ENCODE data around the gene CNGA4. TPM values are rescaled to one million over a fixed set of nuclear protein-coding genes. Genes with fewer than 3 reads are reported as not detected.

Gene CNGA4, protein sequence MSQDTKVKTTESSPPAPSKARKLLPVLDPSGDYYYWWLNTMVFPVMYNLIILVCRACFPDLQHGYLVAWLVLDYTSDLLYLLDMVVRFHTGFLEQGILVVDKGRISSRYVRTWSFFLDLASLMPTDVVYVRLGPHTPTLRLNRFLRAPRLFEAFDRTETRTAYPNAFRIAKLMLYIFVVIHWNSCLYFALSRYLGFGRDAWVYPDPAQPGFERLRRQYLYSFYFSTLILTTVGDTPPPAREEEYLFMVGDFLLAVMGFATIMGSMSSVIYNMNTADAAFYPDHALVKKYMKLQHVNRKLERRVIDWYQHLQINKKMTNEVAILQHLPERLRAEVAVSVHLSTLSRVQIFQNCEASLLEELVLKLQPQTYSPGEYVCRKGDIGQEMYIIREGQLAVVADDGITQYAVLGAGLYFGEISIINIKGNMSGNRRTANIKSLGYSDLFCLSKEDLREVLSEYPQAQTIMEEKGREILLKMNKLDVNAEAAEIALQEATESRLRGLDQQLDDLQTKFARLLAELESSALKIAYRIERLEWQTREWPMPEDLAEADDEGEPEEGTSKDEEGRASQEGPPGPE
- under 1 TPM; 0.24 to 0.42 (median 0.30) TPM for polyA plus RNA-seq (ENCODE audit: insufficient read length in 3 of 3)
- long read RNA-seq, donor 1: 0 reads
- long read RNA-seq, donor 2: 0 reads
- long read RNA-seq, donor 3: 0 reads
- long read RNA-seq, donor 4: 0 reads
- long read RNA-seq, donor 5: 0 reads
- long read RNA-seq, donor 6: 0 reads
- long read RNA-seq, donor 7: 0 reads
- long read RNA-seq, donor 8: 0 reads
- long read RNA-seq, donor 9: 0 reads
- long read RNA-seq, donor 10: 0 reads
- long read RNA-seq, donor 11: 0 reads
- long read RNA-seq, donor 12: 0 reads
- long read RNA-seq, donor 13: 0 reads
- long read RNA-seq, donor 14: 0 reads
- long read RNA-seq, donor 15: 0 reads
- long read RNA-seq, donor 16: 0 reads

DNA sequence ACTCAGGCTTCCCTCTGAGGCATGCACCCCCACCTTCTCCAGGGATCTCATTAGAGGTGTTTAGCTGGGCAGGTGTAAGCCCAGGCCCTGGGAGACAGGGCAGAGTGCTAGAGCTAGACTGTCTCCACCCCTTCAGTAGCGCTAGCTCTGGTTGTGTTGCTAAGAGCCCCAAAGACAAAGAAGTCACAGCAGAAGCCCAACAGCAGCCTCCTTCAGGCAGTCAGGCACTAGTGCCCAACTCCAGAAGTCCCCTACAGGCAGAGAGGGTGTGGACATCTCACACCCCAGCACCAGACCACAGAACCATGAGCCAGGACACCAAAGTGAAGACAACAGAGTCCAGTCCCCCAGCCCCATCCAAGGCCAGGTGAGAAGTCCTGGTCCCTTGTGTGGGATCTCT lies at the start of gene CNGA4:
CNGA4 (plus strand) TSS at position 188 of the 400 bp plus-strand sequence; CDS start at position 306, 118 bp downstream.
- DNase-seq (ENCODE audit: extremely low read depth in 1 of 11, low read depth in 9 of 11, low spot score in 4 of 11): no peak

DNA sequence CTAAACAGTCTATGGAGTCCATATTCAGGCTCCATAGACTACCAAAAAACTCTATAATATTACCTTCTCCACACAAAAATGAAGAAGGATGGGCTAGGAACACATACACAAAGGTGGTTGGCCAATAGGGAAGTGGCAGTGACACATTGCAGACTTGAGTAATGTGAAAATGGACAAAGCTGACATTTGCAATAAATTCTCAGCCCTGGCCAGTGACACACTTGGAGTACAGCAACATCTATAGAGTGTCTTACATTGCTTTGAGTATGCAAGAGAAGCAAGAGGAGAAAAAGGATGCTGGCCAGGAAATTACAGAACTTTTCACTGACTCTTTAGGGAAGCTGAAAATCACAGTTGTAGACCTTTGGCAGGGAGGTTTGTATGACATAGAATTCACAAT lies 47.1 kb upstream of the CNGA4 start:
- no peak for DNase-seq (ENCODE audit: extremely low read depth in 1 of 11, low read depth in 9 of 11, low spot score in 4 of 11)

DNA sequence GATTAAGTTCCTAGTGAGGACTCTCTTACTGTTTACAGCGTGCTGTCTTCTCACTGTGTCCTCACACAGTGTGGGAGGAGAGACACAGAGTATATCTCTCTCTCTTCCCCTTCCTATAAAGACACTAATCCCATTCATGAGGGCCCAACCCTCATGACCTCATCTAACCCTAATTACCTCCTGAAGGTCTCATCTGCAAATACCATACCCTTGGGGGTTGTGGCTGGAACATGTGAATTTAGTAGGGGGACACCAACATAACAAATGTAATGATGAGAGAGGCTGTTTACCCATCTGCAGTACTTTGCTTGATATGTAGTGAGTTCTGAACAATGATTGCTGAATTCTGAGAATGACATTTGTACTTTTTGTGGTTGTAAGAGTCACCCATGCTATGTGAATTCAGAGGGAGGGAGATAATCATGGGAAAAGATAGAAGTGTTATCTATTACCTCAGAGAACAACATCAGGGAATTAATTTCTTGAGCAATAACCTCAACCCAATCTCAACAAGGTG lies 44.8 kb upstream of the CNGA4 start:
- no peak for DNase-seq (ENCODE audit: extremely low read depth in 1 of 11, low read depth in 9 of 11, low spot score in 4 of 11)

- no peak for DNase-seq (ENCODE audit: extremely low read depth in 1 of 11, low read depth in 9 of 11, low spot score in 4 of 11)
Observed at GRCh38 chr11:6196396-6196795, 42.5 kb upstream of the CNGA4 start.

GRCh38 chr11:6197466-6198200 lies 41.3 kb upstream of the CNGA4 start:
- DNase-seq (ENCODE audit: extremely low read depth in 1 of 11, low read depth in 9 of 11, low spot score in 4 of 11): no peak

DNA sequence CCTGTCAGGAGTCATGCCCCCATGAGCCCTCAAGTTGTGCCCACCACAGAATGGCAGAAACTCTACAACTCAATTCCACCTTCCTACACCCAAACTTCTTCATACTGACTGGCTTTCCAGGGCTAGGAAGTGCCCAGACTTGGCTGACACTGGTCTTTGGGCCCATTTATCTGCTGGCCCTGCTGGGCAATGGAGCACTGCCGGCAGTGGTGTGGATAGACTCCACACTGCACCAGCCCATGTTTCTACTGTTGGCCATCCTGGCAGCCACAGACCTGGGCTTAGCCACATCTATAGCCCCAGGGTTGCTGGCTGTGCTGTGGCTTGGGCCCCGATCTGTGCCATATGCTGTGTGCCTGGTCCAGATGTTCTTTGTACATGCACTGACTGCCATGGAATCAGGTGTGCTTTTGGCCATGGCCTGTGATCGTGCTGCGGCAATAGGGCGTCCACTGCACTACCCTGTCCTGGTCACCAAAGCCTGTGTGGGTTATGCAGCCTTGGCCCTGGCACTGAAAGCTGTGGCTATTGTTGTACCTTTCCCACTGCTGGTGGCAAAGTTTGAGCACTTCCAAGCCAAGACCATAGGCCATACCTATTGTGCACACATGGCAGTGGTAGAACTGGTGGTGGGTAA lies 39.6 kb upstream of the CNGA4 start, which contains the start of gene OR52W1:
OR52W1 (plus strand) TSS at position 51 of the 637 bp plus-strand sequence; CDS start at position 51, 0 bp downstream.
- no peak for DNase-seq (ENCODE audit: extremely low read depth in 1 of 11, low read depth in 9 of 11, low spot score in 4 of 11)

- no peak for DNase-seq (ENCODE audit: extremely low read depth in 1 of 11, low read depth in 9 of 11, low spot score in 4 of 11)
Observed at GRCh38 chr11:6200975-6201374, 37.9 kb upstream of the CNGA4 start.

DNA sequence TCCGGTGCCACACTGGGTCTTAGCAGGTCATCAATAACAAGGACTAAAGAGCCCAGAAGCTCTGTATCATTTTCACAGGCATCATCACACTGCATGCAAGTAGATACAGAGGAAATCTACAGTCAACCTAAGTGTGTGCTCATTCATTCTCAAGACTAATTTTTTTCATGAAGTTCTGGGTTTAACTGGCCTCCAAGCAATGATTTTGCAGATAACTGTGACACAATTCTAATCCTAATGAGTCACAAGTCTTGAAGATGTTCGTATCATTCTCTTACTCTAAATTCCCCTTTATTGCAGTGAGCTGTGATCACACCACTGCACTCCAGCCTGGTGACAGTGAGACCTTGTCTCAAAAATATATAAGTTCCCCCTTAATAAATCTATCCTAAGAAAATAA lies 37.4 kb upstream of the CNGA4 start:
- DNase-seq (ENCODE audit: extremely low read depth in 1 of 11, low read depth in 9 of 11, low spot score in 4 of 11): no peak

GRCh38 chr11:6202041-6202440 lies 36.8 kb upstream of the CNGA4 start:
- DNase-seq (ENCODE audit: extremely low read depth in 1 of 11, low read depth in 9 of 11, low spot score in 4 of 11): no peak

DNA sequence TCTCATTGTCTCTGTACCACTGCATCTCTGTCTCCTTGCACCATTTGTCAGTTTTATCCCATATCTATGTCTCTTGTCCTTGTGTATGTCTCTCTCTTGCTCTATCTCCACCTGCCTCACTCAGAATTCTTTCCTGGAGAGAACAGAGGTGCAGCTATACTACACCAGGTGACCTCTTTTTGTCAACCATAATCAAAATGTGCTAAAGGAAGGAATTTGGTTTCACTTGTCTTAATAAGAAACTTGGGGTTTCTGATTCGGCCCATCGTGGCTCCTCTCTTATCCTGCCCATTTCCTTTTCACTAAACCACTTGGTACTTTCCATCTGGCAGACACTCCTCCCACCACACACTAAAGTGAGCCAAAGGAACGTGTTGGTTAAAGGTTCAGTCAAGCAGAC lies 35.6 kb upstream of the CNGA4 start:
- no peak for DNase-seq (ENCODE audit: extremely low read depth in 1 of 11, low read depth in 9 of 11, low spot score in 4 of 11)

DNA sequence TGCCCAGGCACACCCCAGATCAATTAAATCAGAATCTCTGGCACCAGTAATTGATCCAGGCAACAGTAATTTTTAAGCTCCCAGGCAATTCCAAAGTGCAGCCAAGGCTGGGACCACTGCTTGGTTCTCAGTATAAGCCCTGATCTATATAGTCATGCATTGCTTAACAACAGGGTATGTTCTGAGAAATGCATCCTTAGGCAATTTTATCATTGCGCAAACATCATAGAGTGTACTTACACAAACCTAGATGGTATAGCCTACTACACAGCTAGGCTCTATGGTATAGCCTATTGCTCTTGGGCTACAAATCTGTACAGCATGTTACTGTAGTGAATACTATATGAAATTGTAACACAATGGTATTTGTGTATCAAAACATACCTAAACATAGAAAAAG lies 34.2 kb upstream of the CNGA4 start:
- no peak for DNase-seq (ENCODE audit: extremely low read depth in 1 of 11, low read depth in 9 of 11, low spot score in 4 of 11)

DNA sequence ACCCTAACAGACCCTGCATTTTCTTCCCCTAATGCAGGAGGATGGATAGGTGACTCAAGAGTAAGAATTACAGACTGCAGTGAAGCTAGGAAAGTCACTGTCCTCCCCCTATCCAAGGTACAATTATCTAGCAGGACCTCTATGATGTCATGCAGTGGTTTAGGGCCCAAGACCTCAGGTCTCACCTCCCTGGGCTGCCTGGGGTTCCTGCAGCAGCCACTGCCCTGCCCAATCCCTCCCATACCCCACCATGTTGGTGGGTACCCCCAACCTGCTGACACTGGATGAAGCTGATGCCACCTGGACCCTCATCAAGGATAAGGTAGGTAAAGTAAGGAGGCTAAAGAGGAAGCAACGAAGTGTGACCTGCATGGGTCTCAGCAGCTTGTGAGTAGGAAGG lies 33.5 kb upstream of the CNGA4 start, which contains the start of gene C11orf42:
C11orf42 (plus strand) TSS at position 192 of the 400 bp plus-strand sequence; CDS start at position 251, 59 bp downstream.
- DNase-seq (ENCODE audit: extremely low read depth in 1 of 11, low read depth in 9 of 11, low spot score in 4 of 11): no peak

GRCh38 chr11:6206456-6207180 lies 32.3 kb upstream of the CNGA4 start:
- DNase-seq (ENCODE audit: extremely low read depth in 1 of 11, low read depth in 9 of 11, low spot score in 4 of 11): no peak

GRCh38 chr11:6209801-6210200 lies 29.1 kb upstream of the CNGA4 start:
- no peak for DNase-seq (ENCODE audit: extremely low read depth in 1 of 11, low read depth in 9 of 11, low spot score in 4 of 11)

DNA sequence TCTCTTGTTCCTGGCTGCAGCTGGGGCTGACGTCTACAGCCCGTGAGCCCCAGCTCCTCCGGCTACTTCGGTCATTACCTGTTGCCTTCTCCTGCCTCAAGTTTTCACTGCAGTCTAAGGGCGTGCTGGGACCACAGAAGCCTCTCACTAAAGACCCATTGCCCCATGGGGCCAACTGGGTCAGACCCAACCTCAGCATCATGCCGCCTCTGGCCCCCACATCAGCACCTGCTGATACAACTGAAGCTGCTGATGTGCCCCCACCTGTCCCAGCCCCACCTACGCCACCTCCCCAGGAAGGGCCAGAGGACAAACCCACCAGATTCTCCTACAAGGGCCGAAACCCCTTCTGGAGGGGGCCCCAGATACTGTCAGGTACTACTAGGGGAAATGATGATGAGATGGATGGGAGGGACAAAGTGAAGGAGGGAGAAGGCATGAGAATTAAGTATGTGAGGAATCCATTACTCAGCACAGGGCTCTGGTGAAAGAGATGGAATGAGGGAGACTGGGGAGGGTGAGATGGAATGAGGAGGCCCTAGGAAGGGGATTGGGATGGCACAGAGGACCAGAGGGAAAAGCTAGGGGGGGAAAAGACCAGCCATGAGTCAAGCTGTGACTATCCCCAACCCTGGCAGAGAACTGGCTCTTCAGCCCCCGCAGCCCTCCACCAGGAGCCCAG lies 28.5 kb upstream of the CNGA4 start:
- no peak for DNase-seq (ENCODE audit: extremely low read depth in 1 of 11, low read depth in 9 of 11, low spot score in 4 of 11)

- no peak for DNase-seq (ENCODE audit: extremely low read depth in 1 of 11, low read depth in 9 of 11, low spot score in 4 of 11)
Observed at GRCh38 chr11:6214530-6214929, 24.4 kb upstream of the CNGA4 start.

DNA sequence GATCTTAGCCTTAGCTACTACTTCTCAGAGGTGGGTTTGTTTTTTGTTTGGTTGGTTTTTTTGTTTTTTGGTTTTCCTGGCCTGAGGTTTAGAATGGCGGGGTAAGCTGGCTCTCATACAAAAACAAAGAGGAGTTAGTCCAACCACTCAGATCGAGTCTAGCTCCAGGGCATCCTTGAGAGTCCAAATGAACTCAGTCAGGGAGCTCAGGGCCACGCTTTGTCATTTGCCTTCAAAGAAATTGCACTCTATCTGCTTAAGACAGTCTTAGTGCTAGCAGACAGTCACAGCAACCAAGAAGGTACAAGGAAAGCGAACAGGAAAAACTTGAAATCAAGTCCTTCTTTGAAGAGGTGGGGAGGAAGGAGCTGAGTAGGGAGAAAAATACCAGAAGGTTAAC lies 22.4 kb upstream of the CNGA4 start:
- no peak for DNase-seq (ENCODE audit: extremely low read depth in 1 of 11, low read depth in 9 of 11, low spot score in 4 of 11)
